ENCODE data around the gene PREX1. TPM values are rescaled to one million over a fixed set of nuclear protein-coding genes. Genes with fewer than 3 reads are reported as not detected.

The PREX1 gene
- total and polyA plus RNA-seq, 8 donors, result 1.5 to 13.2 (median 6.3) TPM

DNA sequence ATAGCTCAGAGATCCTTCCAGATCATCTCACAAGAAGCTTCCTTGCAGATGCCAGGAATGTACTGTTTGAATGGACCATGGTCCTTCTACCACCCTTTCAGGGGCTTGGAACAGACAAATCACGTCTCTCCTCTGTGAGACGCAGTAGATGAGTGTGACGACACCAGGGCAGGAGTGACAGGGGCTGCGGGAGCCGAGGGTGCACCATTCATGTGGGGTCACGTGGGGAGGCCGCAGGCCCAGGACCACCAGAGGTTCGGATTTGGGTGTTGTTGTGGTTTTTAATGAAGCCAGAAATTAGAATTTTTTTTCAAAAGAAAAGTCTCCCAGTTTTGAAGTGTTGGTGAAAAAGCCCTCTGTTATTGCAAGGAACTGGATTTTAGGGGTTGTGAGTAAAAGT is 79.2 kb downstream of the PREX1 start:
- no peak overlapping the region for H3K27ac ChIP-seq
- TF ChIP-seq, protein P1, sequence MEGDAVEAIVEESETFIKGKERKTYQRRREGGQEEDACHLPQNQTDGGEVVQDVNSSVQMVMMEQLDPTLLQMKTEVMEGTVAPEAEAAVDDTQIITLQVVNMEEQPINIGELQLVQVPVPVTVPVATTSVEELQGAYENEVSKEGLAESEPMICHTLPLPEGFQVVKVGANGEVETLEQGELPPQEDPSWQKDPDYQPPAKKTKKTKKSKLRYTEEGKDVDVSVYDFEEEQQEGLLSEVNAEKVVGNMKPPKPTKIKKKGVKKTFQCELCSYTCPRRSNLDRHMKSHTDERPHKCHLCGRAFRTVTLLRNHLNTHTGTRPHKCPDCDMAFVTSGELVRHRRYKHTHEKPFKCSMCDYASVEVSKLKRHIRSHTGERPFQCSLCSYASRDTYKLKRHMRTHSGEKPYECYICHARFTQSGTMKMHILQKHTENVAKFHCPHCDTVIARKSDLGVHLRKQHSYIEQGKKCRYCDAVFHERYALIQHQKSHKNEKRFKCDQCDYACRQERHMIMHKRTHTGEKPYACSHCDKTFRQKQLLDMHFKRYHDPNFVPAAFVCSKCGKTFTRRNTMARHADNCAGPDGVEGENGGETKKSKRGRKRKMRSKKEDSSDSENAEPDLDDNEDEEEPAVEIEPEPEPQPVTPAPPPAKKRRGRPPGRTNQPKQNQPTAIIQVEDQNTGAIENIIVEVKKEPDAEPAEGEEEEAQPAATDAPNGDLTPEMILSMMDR (IDR thresholded peaks at IDR 0.05), result no peak

DNA sequence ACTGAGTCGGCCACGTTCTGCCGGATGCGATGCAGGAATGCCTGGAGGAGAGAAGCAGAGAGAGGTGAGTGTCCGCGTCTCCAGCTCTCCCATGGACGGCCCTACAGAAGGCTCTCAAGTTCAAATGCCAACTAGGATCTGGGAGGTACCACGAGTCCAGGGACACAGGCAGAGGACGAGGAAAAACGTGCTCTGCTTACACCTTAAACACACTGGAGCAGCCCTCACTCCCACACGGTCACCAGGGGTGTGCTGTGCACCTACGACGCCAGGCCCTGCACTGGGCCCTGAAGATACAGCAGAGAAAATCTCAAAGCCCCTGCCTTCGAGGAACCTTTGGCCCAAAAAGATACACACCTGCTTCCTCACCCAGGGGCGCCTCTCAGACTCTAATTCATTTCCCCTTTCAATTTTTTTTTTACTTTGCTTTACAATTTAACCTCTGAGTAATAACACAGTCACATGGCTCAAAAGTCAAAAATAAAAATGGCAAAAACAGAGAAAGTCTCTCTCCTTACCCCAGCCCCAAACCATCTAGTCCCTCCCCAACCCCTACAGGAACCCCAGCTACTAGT is 79.9 kb downstream of the PREX1 start:
- Histone ChIP-seq H3K4me3 (no peak overlapping the region), H3K27me3 (no peaks in the 10 kb centered on the region), H3K36me3 (no peaks in the 10 kb centered on the region), H3K27ac (no peak overlapping the region), H3K4me1 (no peaks in the 10 kb centered on the region), H3K9me3 (no peaks in the 10 kb centered on the region)
- intact Hi-C loops (cut with DNase I), result no loop called here
- no peak for FAIRE-seq
- WGBS, 2 donors, result 83 to 88% methylated on average over 15 of the region's 15 CpGs
- DNase-seq, result no peak
- TF ChIP-seq, protein P1 (IDR thresholded peaks at IDR 0.05), result no peak
- no peak for ATAC-seq

More for the DNA sequence above, 79.2 kb downstream of the PREX1 start:
- WGBS, 2 donors, result 92 to 96% methylated on average over 8 of the region's 8 CpGs
- Histone ChIP-seq H3K36me3 (no peaks in the 10 kb centered on the region), H3K27me3 (no peaks in the 10 kb centered on the region), H3K4me3 (no peak overlapping the region), H3K9me3 (no peaks in the 10 kb centered on the region), H3K4me1 (no peaks in the 10 kb centered on the region)
- intact Hi-C loops (cut with DNase I), result no loop called here
- DNase-seq (no peak), FAIRE-seq (no peak), ATAC-seq (no peak)

DNA sequence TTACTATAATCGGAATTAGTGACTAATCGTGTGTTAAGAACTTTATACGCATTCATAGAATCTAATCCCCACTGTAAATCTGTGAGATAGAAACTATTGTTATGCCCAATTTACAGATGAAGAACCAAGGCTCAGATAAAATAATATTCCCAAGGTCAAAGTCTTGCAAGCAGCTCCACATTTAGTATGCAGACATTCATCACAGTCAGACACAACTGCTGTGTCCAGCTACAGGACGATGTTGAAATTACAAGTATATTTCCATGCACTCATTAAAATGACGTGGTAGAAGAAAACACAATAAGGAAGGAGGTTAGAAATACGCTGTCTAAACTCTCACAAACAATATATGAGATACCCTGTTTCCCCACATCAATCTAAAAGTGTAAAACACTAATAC is 82.5 kb downstream of the PREX1 start:
- FAIRE-seq, result no peak
- Histone ChIP-seq H3K27ac (no peak overlapping the region), H3K27me3 (no peaks in the 10 kb centered on the region), H3K4me1 (no peaks in the 10 kb centered on the region), H3K9me3 (no peaks in the 10 kb centered on the region), H3K4me3 (no peak overlapping the region), H3K36me3 (no peaks in the 10 kb centered on the region)
- WGBS, 2 donors, result 79 to 88% methylated on average over 6 of the region's 6 CpGs
- DNase-seq, result no peak
- intact Hi-C loops (cut with DNase I), result no loop called here
- TF ChIP-seq, protein P1 (IDR thresholded peaks at IDR 0.05), result no peak
- no peak for ATAC-seq

DNA sequence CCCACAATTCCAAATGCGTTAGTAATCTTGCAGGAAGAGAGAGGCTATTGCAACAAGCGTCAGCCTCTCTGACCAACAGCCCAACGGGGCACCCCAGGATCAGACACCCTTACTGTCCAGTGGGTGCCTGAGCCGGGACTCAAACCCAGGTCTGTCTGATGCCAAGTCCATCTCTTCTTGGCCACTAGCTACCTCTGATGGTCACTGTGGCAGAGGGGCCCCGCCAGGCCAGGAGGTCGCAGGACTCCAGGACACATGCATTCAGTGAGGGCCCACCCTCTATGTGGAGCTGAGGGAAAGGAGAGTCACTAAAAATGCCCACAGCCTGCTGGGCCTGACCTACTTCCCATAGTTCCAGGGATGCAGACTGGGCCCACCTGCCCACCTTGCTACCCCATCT is 83.3 kb downstream of the PREX1 start:
- TF ChIP-seq, protein P1 (IDR thresholded peaks at IDR 0.05), result no peak
- no peaks in the 10 kb centered on the region for H3K9me3 ChIP-seq
- intact Hi-C loops (cut with DNase I), result no loop called here
- no peak overlapping the region for H3K4me3 ChIP-seq
- no peak overlapping the region for H3K27ac ChIP-seq
- ATAC-seq, result no peak
- no peak for DNase-seq
- H3K27me3 ChIP-seq, result no peaks in the 10 kb centered on the region
- FAIRE-seq, result no peak
- H3K4me1 ChIP-seq, result no peaks in the 10 kb centered on the region
- H3K36me3 ChIP-seq, result no peaks in the 10 kb centered on the region
- 93 to 99% methylated on average over 6 of the region's 6 CpGs for WGBS, 2 donors

DNA sequence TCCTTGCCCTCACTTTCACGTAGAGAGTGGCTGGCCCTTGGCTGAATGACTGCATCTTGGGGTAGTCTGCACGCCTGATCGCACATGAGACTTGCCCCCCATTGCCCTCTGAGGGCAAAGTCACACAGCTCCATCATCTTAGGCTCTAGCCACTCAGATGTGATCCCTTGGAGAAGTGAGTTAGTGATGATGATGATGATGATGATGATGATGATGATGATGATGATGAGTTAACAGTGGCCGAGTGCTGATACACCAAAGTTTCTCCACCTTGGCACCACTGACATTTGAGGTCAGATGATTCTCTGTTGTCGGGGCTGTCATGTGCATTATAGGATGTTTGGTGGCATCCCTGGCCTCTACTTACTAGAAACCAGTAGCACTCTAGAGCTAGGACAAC is 84.0 kb downstream of the PREX1 start:
- intact Hi-C loops (cut with DNase I), result no loop called here
- no peaks in the 10 kb centered on the region for H3K36me3 ChIP-seq
- no peaks in the 10 kb centered on the region for H3K27me3 ChIP-seq
- DNase-seq (no peak), FAIRE-seq (no peak), ATAC-seq (no peak)
- no peak overlapping the region for H3K27ac ChIP-seq
- TF ChIP-seq, protein P1 (IDR thresholded peaks at IDR 0.05), result no peak
- H3K4me3 ChIP-seq, result no peak overlapping the region
- 88 to 92% methylated on average over 5 of the region's 5 CpGs for WGBS, 2 donors
- no peaks in the 10 kb centered on the region for H3K4me1 ChIP-seq
- H3K9me3 ChIP-seq, result no peaks in the 10 kb centered on the region
